GM12878 (cell line): ENCODE measurements around the gene ZSCAN20. TPM values are rescaled to one million over a fixed set of nuclear protein-coding genes. Genes with fewer than 3 reads are reported as not detected.

Source experiments
- JUNB ChIP-seq: IDR thresholded peaks from 2 replicates; pipeline ENCODE4 v1.6.1; 2016; ENCODE audit warnings: antibody characterized with exemption, mild to moderate bottlenecking
- MTA3 ChIP-seq: IDR thresholded peaks from 2 replicates; pipeline ENCODE4 v1.6.1; 2012; ENCODE audit warnings: low read length, inconsistent platforms, borderline replicate concordance
- TAF1 ChIP-seq: IDR thresholded peaks from 2 replicates; pipeline ENCODE4 v1.6.1; 2011; ENCODE audit warnings: mild to moderate bottlenecking, low read depth, low read length, borderline replicate concordance
- ZNF622 ChIP-seq: fragments of 450-650 bp; IDR thresholded peaks from 2 replicates; pipeline ENCODE4 v1.6.1; 2017; ENCODE audit warnings: mild to moderate bottlenecking, inconsistent platforms
- polyA plus RNA-seq, 11 experiments: library from polyadenylated mRNA; depleted of rRNA in 4 of 11; unstranded in 6 of 11; stranded (reverse) in 5 of 11; fragments of >200 nt; fragmentation: Nextera tagmentation in 4 of 11; fragmentation: Illumina TruSeq in 1 of 11; extraction: Ambion mirVana in 4 of 11; extraction: Trizol in 1 of 11; gene quantifications; 1 replicate in 1 of 11; 2 replicates in 10 of 11; pipeline versions ENCODE4 v1.2.1 to v1.2.3, GENCODE V29; 2011 to 2016; ENCODE audit warnings: inconsistent platforms in 2 of 11, missing spikeins in 2 of 11, low read depth in 1 of 11
- total RNA-seq, 4 experiments: library from RNA; depleted of rRNA in 3 of 4; stranded (reverse); fragments of >200 nt in 3 of 4; fragmentation: Illumina TruSeq in 1 of 4; extraction: Trizol in 1 of 4; gene quantifications; 2 replicates each; pipeline versions ENCODE4 v1.2.1 to v1.2.3, GENCODE V29; 2013 to 2021
- TF ChIP-seq, protein P1 (sequence below): IDR thresholded peaks from 2 replicates; pipeline ENCODE4 v1.6.1; 2011; ENCODE audit warnings: low read depth, low read length, improper control_type of control experiment, borderline replicate concordance
- TF ChIP-seq, protein P2 (sequence below): fragments of 450-650 bp; IDR thresholded peaks from 2 replicates; pipeline ENCODE4 v1.6.1; 2016; ENCODE audit warnings: mild to moderate bottlenecking
- TF ChIP-seq, protein P3 (sequence below): IDR thresholded peaks from 2 replicates; pipeline ENCODE4 v1.6.1; 2012; ENCODE audit warnings: low read depth, low read length, improper control_type of control experiment

ZSCAN20 gene
- total and polyA plus RNA-seq, 10 of the 15 experiments (the other 5 are each of a cell fraction or from before 2014, with no cell fraction given) = 0.35 to 5.1 (median 2.4) TPM

DNA sequence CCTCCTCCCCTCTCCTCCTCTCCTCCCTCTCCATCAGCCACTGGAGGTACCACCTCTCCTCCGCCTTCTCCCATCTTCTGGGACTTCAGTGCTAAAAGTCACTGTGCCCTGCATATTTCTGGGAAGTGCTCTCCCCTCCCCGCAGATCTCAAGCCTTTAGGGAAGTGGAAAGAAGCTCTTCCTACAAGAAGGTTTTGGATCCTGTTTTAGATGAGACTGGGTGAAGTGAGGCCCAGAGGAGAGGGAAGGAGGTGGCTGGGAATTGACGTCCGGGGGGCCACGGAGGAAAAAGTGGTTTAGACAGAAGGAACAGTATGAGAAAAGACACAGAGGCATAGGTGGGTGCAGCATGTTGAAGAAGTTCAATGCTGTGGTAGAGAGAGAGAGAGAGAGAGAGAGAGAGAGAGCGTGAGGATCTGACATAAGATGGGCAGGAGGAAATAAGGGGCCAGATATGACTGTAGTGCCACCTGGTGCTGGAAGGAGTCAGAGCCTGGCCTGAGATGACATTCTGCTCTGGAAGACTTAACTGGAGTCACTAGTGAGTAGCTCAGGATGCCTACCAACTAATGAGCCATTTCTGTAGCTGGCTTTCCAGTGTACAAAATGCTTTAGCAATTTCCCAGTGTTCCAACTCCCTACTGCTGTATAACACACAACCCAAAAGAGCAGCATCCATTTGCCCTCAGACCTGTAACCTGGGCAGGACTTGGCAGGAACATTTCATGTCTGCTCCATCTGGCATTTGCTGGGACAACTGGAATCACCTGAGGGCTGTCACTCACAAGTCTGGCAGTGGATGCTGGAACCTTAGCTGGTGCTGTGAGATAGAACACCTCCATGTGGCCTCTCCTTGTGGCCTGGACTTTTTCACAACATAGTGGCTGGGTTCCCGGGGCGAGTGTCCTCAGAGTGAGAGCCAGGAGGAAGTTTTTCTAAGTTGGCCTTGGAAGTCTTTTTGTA is 16.6 kb upstream of the ZSCAN20 start (continued):
- TF ChIP-seq, protein P1, sequence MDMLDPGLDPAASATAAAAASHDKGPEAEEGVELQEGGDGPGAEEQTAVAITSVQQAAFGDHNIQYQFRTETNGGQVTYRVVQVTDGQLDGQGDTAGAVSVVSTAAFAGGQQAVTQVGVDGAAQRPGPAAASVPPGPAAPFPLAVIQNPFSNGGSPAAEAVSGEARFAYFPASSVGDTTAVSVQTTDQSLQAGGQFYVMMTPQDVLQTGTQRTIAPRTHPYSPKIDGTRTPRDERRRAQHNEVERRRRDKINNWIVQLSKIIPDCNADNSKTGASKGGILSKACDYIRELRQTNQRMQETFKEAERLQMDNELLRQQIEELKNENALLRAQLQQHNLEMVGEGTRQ = no peak
- TF ChIP-seq MTA3 (no peak), JUNB (peak; percentile 25; the same call in 1 of the 2 replicates), ZNF622 (no peak), TAF1 (no peak)
- TF ChIP-seq, protein P2, sequence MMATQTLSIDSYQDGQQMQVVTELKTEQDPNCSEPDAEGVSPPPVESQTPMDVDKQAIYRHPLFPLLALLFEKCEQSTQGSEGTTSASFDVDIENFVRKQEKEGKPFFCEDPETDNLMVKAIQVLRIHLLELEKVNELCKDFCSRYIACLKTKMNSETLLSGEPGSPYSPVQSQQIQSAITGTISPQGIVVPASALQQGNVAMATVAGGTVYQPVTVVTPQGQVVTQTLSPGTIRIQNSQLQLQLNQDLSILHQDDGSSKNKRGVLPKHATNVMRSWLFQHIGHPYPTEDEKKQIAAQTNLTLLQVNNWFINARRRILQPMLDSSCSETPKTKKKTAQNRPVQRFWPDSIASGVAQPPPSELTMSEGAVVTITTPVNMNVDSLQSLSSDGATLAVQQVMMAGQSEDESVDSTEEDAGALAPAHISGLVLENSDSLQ = peak; percentile 69
- TF ChIP-seq, protein P3, sequence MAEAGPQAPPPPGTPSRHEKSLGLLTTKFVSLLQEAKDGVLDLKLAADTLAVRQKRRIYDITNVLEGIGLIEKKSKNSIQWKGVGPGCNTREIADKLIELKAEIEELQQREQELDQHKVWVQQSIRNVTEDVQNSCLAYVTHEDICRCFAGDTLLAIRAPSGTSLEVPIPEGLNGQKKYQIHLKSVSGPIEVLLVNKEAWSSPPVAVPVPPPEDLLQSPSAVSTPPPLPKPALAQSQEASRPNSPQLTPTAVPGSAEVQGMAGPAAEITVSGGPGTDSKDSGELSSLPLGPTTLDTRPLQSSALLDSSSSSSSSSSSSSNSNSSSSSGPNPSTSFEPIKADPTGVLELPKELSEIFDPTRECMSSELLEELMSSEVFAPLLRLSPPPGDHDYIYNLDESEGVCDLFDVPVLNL = no peak
